K562 (cell line): ENCODE results near the gene KRT85.

ENCODE experiments used
- CREB1 ChIP-seq, 2 experiments: sonication (generic) in 1 of 2; formaldehyde crosslinking in 1 of 2; IDR thresholded peaks; 2 replicates each; pipeline versions ENCODE4 v1.6.1 to v1.8.0; 2012 to 2022; ENCODE audit warnings: inconsistent platforms in 1 of 2, mild to moderate bottlenecking in 1 of 2, missing genetic modification reagents in 1 of 2, moderate library complexity in 1 of 2
- EZH2 ChIP-seq: IDR thresholded peaks from 2 replicates; pipeline ENCODE4 v1.6.1; 2012; ENCODE audit warnings: low read depth, mild to moderate bottlenecking, inconsistent platforms, low read length, borderline replicate concordance
- PCBP2 ChIP-seq: fragments of 200-400 bp; formaldehyde crosslinking; IDR thresholded peaks from 2 replicates; pipeline ENCODE4 v1.6.1; 2018; ENCODE audit warnings: low read length, low read depth, mild to moderate bottlenecking, moderate library complexity; ENCODE audit not compliant: poor library complexity, severe bottlenecking
- POLR3A ChIP-seq: IDR thresholded peaks from 2 replicates; pipeline ENCODE4 v1.6.1; 2011; ENCODE audit warnings: borderline replicate concordance, mild to moderate bottlenecking, moderate library complexity; ENCODE audit not compliant: insufficient read length, insufficient read depth; ENCODE audit errors: extremely low read depth
- SREBF1 ChIP-seq: fragments of 150-350 bp; IDR thresholded peaks from 2 replicates; pipeline ENCODE4 v1.6.1; 2014; ENCODE audit warnings: antibody characterized with exemption, low read depth, low read length, borderline replicate concordance
- ZNF507 ChIP-seq: conservative IDR thresholded peaks from 2 replicates; pipeline ENCODE4 v1.6.1; 2017; ENCODE audit warnings: missing genetic modification characterization, missing compliant biosample characterization
- TF ChIP-seq, protein P1 (sequence below): sonication (generic); formaldehyde crosslinking; IDR thresholded peaks from 2 replicates; pipeline ENCODE4 v1.8.1; 2022; ENCODE audit warnings: missing genetic modification reagents
- TF ChIP-seq, protein P2 (sequence below): sonication (generic); formaldehyde crosslinking; IDR thresholded peaks from 2 replicates; pipeline ENCODE4 v1.8.0; 2022; ENCODE audit warnings: mild to moderate bottlenecking, low read depth, missing genetic modification reagents
- TF ChIP-seq, protein P3 (sequence below): sonication (generic); formaldehyde crosslinking; IDR thresholded peaks from 2 replicates; pipeline ENCODE4 v1.8.1; 2023; ENCODE audit warnings: mild to moderate bottlenecking, missing genetic modification reagents, moderate library complexity

DNA sequence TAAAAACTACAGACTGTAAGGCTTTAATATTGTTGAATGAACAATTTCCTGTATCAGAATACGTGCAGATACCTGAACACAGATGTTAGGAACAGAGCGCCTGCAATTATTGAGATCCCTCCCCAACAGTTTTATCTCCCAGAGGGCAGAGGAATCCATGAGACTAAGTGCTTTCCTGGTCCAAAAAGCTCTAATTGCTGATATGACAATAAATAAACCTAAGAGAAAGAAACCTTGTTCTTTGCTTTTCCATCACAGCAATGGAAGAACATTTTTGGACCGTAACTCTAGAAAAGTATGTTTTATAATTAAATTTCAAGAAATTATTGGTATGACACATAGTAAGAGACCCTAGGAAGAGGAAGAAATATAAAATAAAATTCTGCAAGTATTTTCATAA lies 33.1 kb downstream of the KRT85 start:
- no peak for TF ChIP-seq PCBP2
- no peak for TF ChIP-seq CREB1 (IDR thresholded peaks at IDR 0.05)
- no peak for TF ChIP-seq CREB1 (CRISPR knock-in tag; IDR thresholded peaks at IDR 0.05)
- no peak for TF ChIP-seq ZNF507
- TF ChIP-seq EZH2 = no peak
- TF ChIP-seq, protein P1, sequence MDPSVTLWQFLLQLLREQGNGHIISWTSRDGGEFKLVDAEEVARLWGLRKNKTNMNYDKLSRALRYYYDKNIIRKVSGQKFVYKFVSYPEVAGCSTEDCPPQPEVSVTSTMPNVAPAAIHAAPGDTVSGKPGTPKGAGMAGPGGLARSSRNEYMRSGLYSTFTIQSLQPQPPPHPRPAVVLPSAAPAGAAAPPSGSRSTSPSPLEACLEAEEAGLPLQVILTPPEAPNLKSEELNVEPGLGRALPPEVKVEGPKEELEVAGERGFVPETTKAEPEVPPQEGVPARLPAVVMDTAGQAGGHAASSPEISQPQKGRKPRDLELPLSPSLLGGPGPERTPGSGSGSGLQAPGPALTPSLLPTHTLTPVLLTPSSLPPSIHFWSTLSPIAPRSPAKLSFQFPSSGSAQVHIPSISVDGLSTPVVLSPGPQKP (CRISPR knock-in tag) = no peak
- no peak for TF ChIP-seq SREBF1
- no peak for TF ChIP-seq POLR3A
- TF ChIP-seq, protein P2, sequence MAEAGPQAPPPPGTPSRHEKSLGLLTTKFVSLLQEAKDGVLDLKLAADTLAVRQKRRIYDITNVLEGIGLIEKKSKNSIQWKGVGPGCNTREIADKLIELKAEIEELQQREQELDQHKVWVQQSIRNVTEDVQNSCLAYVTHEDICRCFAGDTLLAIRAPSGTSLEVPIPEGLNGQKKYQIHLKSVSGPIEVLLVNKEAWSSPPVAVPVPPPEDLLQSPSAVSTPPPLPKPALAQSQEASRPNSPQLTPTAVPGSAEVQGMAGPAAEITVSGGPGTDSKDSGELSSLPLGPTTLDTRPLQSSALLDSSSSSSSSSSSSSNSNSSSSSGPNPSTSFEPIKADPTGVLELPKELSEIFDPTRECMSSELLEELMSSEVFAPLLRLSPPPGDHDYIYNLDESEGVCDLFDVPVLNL (CRISPR knock-in tag) = no peak
- TF ChIP-seq, protein P3, sequence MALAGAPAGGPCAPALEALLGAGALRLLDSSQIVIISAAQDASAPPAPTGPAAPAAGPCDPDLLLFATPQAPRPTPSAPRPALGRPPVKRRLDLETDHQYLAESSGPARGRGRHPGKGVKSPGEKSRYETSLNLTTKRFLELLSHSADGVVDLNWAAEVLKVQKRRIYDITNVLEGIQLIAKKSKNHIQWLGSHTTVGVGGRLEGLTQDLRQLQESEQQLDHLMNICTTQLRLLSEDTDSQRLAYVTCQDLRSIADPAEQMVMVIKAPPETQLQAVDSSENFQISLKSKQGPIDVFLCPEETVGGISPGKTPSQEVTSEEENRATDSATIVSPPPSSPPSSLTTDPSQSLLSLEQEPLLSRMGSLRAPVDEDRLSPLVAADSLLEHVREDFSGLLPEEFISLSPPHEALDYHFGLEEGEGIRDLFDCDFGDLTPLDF (CRISPR knock-in tag) = no peak
